HTR-8/SVneo (cell line): ENCODE data around the gene PSAT1.

Source experiments
- DNase-seq: peaks from one replicate; pipeline ENCODE4 v3.0.0; 2011; ENCODE audit warnings: low spot score, mixed read lengths; ENCODE audit not compliant: insufficient read length
- FAIRE-seq: peaks from 2 replicates; lab custom pipeline; 2011; peaks lifted over from hg19 to GRCh38; lab: Jason Lieb, UNC

Gene PSAT1

GRCh38 chr9:78358329-78359051 lies 61.6 kb downstream of the PSAT1 start:
- DNase-seq, result no peak
- FAIRE-seq, result no peak

- FAIRE-seq, result no peak
- DNase-seq, result no peak
Measured at GRCh38 chr9:78363221-78363620, 66.3 kb downstream of the PSAT1 start.

DNA sequence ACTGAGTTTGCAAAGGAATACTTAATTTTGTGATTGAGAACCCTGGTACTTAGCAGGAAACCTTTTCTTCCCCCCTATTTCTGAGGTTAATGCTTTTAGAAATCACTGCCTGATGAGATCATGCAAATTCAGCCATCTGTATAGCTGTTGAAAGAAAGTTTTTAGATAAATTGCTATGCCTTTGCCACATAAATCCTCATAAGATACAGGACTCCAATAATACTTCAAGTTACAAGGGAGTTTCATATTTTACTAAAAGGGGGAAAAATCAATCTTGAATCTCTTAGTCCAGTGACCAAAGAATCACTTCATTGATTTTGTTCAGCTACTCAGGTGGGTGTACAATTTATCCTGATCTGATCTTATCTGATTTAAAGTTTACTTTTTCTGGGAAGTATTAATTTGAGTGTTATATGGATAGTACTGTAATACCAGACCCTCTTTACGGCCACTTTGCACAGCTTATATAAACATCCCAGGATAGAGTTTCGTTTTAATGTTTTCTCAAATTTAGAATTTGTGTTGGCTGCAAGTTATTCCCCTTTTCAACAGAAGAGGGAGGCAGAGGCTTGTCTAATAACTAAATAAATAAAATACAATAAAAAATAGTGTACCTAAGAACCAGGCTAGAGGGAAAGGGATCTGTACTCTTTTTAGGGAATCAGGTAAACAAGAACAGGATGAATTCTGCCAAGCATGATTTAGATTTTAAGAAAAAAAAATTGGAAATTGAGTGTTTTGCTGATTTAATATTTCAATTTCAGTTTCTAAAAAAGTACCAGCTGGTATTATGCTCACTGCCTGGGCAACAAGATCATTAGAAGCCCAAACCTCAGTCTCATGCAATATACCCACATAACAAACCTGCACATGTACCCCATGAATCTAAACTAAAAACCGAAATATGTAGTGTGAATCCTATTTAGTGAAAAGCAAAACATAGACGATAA lies 69.1 kb downstream of the PSAT1 start:
- no peak for DNase-seq

DNA sequence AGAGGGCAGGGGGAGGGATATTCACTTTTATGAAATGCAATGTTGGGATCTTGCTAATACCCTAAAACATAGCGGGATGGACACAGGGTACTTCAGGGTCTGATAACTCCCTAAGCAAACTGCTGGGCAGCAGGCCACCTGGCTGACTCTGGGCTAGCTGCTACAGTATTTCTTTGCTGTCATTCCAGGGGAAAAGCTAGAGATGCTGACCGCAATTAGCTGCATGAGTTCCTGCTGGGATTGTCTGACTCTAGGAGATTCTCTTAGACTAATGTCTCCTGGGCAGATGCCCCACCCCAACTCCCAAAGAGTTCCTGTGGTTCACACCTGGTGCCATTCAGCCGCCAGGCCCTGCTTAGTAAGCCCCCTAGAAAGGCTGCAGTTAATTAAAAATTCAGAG lies 69.9 kb downstream of the PSAT1 start:
- FAIRE-seq (no peak), DNase-seq (no peak)

More for the DNA sequence above, 69.1 kb downstream of the PSAT1 start:
- FAIRE-seq, result no peak

GRCh38 chr9:78368236-78368635 lies 71.3 kb downstream of the PSAT1 start:
- no peak for DNase-seq

GRCh38 chr9:78369639-78370219 lies 72.8 kb downstream of the PSAT1 start:
- no peak for FAIRE-seq
- DNase-seq, result peak; percentile 72

More at GRCh38 chr9:78368236-78368635, 71.3 kb downstream of the PSAT1 start:
- FAIRE-seq, result no peak

- DNase-seq, result no peak
- FAIRE-seq, result no peak
Measured at GRCh38 chr9:78370991-78371390, 74.1 kb downstream of the PSAT1 start.

GRCh38 chr9:78371981-78372380 lies 75.1 kb downstream of the PSAT1 start:
- DNase-seq, result no peak
- FAIRE-seq, result no peak
